HepG2 (cell line): ENCODE measurements around the gene ZNF670. TPM values are rescaled to one million over a fixed set of nuclear protein-coding genes. Genes with fewer than 3 reads are reported as not detected.

Experiments
- ATF3 ChIP-seq: sonication (generic); formaldehyde crosslinking; IDR thresholded peaks from 2 replicates; pipeline ENCODE4 v1.4.0; 2020; ENCODE audit warnings: missing genetic modification reagents
- CENPX ChIP-seq: sonication (generic); formaldehyde crosslinking; IDR thresholded peaks from 2 replicates; pipeline ENCODE4 v1.9.0; 2021; ENCODE audit warnings: mild to moderate bottlenecking, missing genetic modification reagents, moderate library complexity
- DPF2 ChIP-seq: sonication (generic); formaldehyde crosslinking; IDR thresholded peaks from 2 replicates; pipeline ENCODE4 v1.4.0; 2020; ENCODE audit warnings: mild to moderate bottlenecking, low read depth, missing genetic modification reagents, borderline replicate concordance
- EED ChIP-seq: sonication (generic); formaldehyde crosslinking; IDR thresholded peaks from 2 replicates; pipeline ENCODE4 v1.5.0; 2020; ENCODE audit warnings: mild to moderate bottlenecking, missing genetic modification reagents
- EHMT2 ChIP-seq: fragments of 200-600 bp; sonication (generic); IDR thresholded peaks from 2 replicates; pipeline ENCODE4 v1.7.0; 2017; ENCODE audit warnings: antibody characterized with exemption, low read depth, low read length, borderline replicate concordance
- FOXJ3 ChIP-seq: sonication (generic); formaldehyde crosslinking; IDR thresholded peaks from 2 replicates; pipeline ENCODE4 v1.4.0; 2020; ENCODE audit warnings: missing genetic modification reagents, mild to moderate bottlenecking, borderline replicate concordance
- HOXA3 ChIP-seq: sonication (generic); formaldehyde crosslinking; IDR thresholded peaks from 2 replicates; pipeline ENCODE4 v1.5.0; 2020; ENCODE audit warnings: missing genetic modification reagents
- PAXIP1 ChIP-seq: sonication (generic); formaldehyde crosslinking; conservative IDR thresholded peaks from 2 replicates; pipeline ENCODE4 v1.4.0; 2020; ENCODE audit warnings: mild to moderate bottlenecking, missing genetic modification reagents, moderate library complexity
- POLR2AphosphoS5 ChIP-seq: IDR thresholded peaks from 2 replicates; pipeline ENCODE4 v1.6.1; 2012; ENCODE audit warnings: low read depth, low read length
- RARA ChIP-seq: IDR thresholded peaks from 2 replicates; pipeline ENCODE4 v1.6.1; 2016; ENCODE audit warnings: missing genetic modification reagents, missing compliant biosample characterization
- SIN3A ChIP-seq: IDR thresholded peaks from 2 replicates; pipeline ENCODE4 v1.6.1; 2011; ENCODE audit warnings: low read depth, mild to moderate bottlenecking, control low read depth, low read length, borderline replicate concordance
- SKI ChIP-seq: fragments of 450-650 bp; IDR thresholded peaks from one replicate; pipeline ENCODE4 v1.6.1; 2018; ENCODE audit warnings: mild to moderate bottlenecking; ENCODE audit not compliant: partially characterized antibody
- SOX13 ChIP-seq, 3 experiments: fragments of 450-650 bp in 1 of 3; sonication (generic) in 1 of 3; formaldehyde crosslinking in 1 of 3; IDR thresholded peaks in 2 of 3; conservative IDR thresholded peaks in 1 of 3; 2 replicates each; pipeline versions ENCODE4 v1.5.0 to v1.6.1; 2016 to 2020; ENCODE audit warnings: antibody characterized with exemption in 1 of 3, mild to moderate bottlenecking in 1 of 3, missing compliant biosample characterization in 1 of 3, missing genetic modification reagents in 1 of 3, moderate library complexity in 1 of 3
- TIGD3 ChIP-seq: sonication (generic); formaldehyde crosslinking; IDR thresholded peaks from 2 replicates; pipeline ENCODE4 v1.5.1; 2020; ENCODE audit warnings: mild to moderate bottlenecking, missing genetic modification reagents, borderline replicate concordance
- ZBTB7B ChIP-seq: sonication (generic); formaldehyde crosslinking; IDR thresholded peaks from 2 replicates; pipeline ENCODE4 v1.4.0; 2020; ENCODE audit warnings: missing genetic modification reagents
- ZNF280B ChIP-seq: sonication (generic); formaldehyde crosslinking; IDR thresholded peaks from 2 replicates; pipeline ENCODE4 v1.5.0; 2020; ENCODE audit warnings: missing genetic modification reagents, mild to moderate bottlenecking, borderline replicate concordance
- ZNF550 ChIP-seq: sonication (generic); formaldehyde crosslinking; IDR thresholded peaks from 2 replicates; pipeline ENCODE4 v1.4.0; 2020; ENCODE audit warnings: mild to moderate bottlenecking, missing genetic modification reagents, borderline replicate concordance
- ZNF619 ChIP-seq: sonication (generic); formaldehyde crosslinking; IDR thresholded peaks from 2 replicates; pipeline ENCODE4 v1.4.0; 2020; ENCODE audit warnings: mild to moderate bottlenecking, missing genetic modification reagents
- ZNF841 ChIP-seq: sonication (generic); formaldehyde crosslinking; IDR thresholded peaks from 2 replicates; pipeline ENCODE4 v1.8.1; 2023; ENCODE audit warnings: missing genetic modification reagents, borderline replicate concordance
- polyA plus RNA-seq, 8 experiments: library from polyadenylated mRNA; depleted of rRNA in 3 of 8; stranded (reverse) in 7 of 8; unstranded in 1 of 8; fragments of >200 nt; fragmentation: Illumina TruSeq in 4 of 8; extraction: Trizol in 4 of 8; gene quantifications; 2 replicates each; pipeline versions ENCODE4 v1.2.1 to v1.2.3, GENCODE V29; 2011 to 2016; ENCODE audit warnings: low read depth in 4 of 8, missing spikeins in 1 of 8, mixed read lengths in 1 of 8; ENCODE audit not compliant: insufficient read depth in 1 of 8
- total RNA-seq, 5 experiments: library from RNA; depleted of rRNA; stranded (reverse); fragments of >200 nt; fragmentation: Illumina TruSeq; extraction: Trizol; gene quantifications; 2 replicates each; pipeline ENCODE4 v1.2.3, GENCODE V29; 2016; ENCODE audit warnings: low read depth in 1 of 5

The ZNF670 gene
- total and polyA plus RNA-seq, 2 of the 13 experiments (the other 11 are each of a cell fraction or from before 2014, with no cell fraction given), result 4.2 to 10.9 TPM

GRCh38 chr1:247078258-247079140 is at the start of gene ZNF670 (continued):
- TF ChIP-seq SIN3A, result peak; percentile 64; the same call in 1 of the 2 replicates
- TF ChIP-seq EED (CRISPR knock-in tag), result 0 out of 2 replicates have a peak, but pooled peaks have one; percentile 46
- TF ChIP-seq FOXJ3 (CRISPR knock-in tag), result 0 out of 2 replicates have a peak, but pooled peaks have one; percentile 16
- no peak for TF ChIP-seq DPF2
- peak; percentile 38; the same call in 1 of the 2 replicates for TF ChIP-seq HOXA3 (CRISPR knock-in tag)
- TF ChIP-seq ATF3, result no peak
- peak; percentile 24; the same call in 1 of the 2 replicates for TF ChIP-seq RARA
- 0 out of 2 replicates have a peak, but pooled peaks have one; percentile 61 for TF ChIP-seq ZNF280B
- 0 out of 2 replicates have a peak, but pooled peaks have one; percentile 42 for TF ChIP-seq ZBTB7B (CRISPR knock-in tag)
- TF ChIP-seq POLR2AphosphoS5, result peak; percentile 68
- TF ChIP-seq ZNF550, result no peak
- TF ChIP-seq SKI, result no peak
- TF ChIP-seq PAXIP1 (CRISPR knock-in tag), result no peak
- TF ChIP-seq CENPX (CRISPR knock-in tag), result no peak
- TF ChIP-seq ZNF841 (CRISPR knock-in tag), result no peak
- no peak for TF ChIP-seq TIGD3 (CRISPR knock-in tag)
- no peak for TF ChIP-seq SOX13 (IDR thresholded peaks at IDR 0.05)
- TF ChIP-seq SOX13 (CRISPR knock-in tag; conservative IDR thresholded peaks at IDR 0.05 in 1 of 2, IDR thresholded peaks at IDR 0.05 in 1 of 2), result 0 out of 4 replicates have a peak, but pooled peaks of 1 of the 2 experiments have one; percentile 10
- no peak for TF ChIP-seq EHMT2
- TF ChIP-seq ZNF619, result no peak
